HepG2 (cell line): ENCODE measurements around the gene CRLF3. TPM values are rescaled to one million over a fixed set of nuclear protein-coding genes. Genes with fewer than 3 reads are reported as not detected.

Experiments
- ATAC-seq: fragments of 200-7000 bp; cut with Tn5 transposase; 3 replicates; pipeline ENCODE4 v1.9.1; 2020; ENCODE audit warnings: mild to moderate bottlenecking, moderate library complexity
- BruUV-seq: library from RNA; stranded (reverse); fragments of 400-500 nt; replicated peaks from 2 replicates; lab custom pipeline; 2021; lab: Mats Ljungman, UMichigan
- CTCF ChIA-PET: fragments of 300-600 bp; formaldehyde crosslinking; extraction: SDS; loops from one replicate; lab custom pipeline; 2021; ENCODE audit warnings: low total read pairs, inconsistent platforms, low intra/inter-chr PET ratio; lab: Yijun Ruan, JAX
- POLR2A ChIA-PET: fragments of 350-600 bp; sonication (Branson Sonifier 250); formaldehyde crosslinking; loops from one replicate; lab custom pipeline; 2020; ENCODE audit warnings: antibody characterized with exemption, inconsistent platforms; lab: Yijun Ruan, JAX
- DNase-seq: peaks from one replicate; pipeline ENCODE4 v3.0.0-alpha.2; 2015; ENCODE audit warnings: low spot score
- FAIRE-seq: peaks from 3 replicates; lab custom pipeline; 2011; peaks lifted over from hg19 to GRCh38; lab: Jason Lieb, UNC
- H2AFZ ChIP-seq: one replicate; pipeline ENCODE4 v1.6.1; 2011; ENCODE audit warnings: low read length, inconsistent platforms
- H3K27ac ChIP-seq: fragments of 300-600 bp; 3 replicates; pipeline ENCODE4 v1.8.0; 2011; ENCODE audit warnings: mixed run types, mild to moderate bottlenecking, mixed read lengths, low read length, inconsistent platforms; ENCODE audit not compliant: insufficient read depth; ENCODE audit errors: extremely low read length
- H3K27me3 ChIP-seq, 2 experiments: fragments of 200-600 bp in 1 of 2; 2 replicates in 1 of 2; 3 replicates in 1 of 2; pipeline versions ENCODE4 v1.6.0 to v1.8.0; 2011; ENCODE audit warnings: low read length in 2 of 2, mild to moderate bottlenecking in 2 of 2, moderate library complexity in 2 of 2, inconsistent platforms in 1 of 2; ENCODE audit not compliant: insufficient read depth in 2 of 2, control insufficient read depth in 1 of 2
- H3K36me3 ChIP-seq, 2 experiments: fragments of 200-600 bp in 1 of 2; replicated peaks in 1 of 2; 2 replicates in 1 of 2; 3 replicates in 1 of 2; pipeline versions ENCODE4 v1.5.1 to v1.8.0; 2011; ENCODE audit warnings: low read length in 2 of 2, inconsistent platforms in 1 of 2; ENCODE audit not compliant: insufficient read depth in 2 of 2, control insufficient read depth in 1 of 2
- H3K4me1 ChIP-seq: 2 replicates; pipeline ENCODE4 v1.5.1; 2012; ENCODE audit warnings: low read length, inconsistent platforms; ENCODE audit not compliant: insufficient read depth
- H3K4me2 ChIP-seq: 2 replicates; pipeline ENCODE4 v1.6.0; 2011; ENCODE audit warnings: low read depth, low read length, inconsistent platforms
- H3K4me3 ChIP-seq, 3 experiments: fragments of 200-600 bp in 1 of 3; sonication (generic), shearing (Covaris generic) in 1 of 3; replicated peaks in 1 of 3; 2 replicates each; pipeline ENCODE4 v1.5.1; 2011 to 2016; ENCODE audit warnings: low read length in 3 of 3, inconsistent platforms in 2 of 3, low read depth in 2 of 3, mild to moderate bottlenecking in 2 of 3, control low read depth in 1 of 3, mixed read lengths in 1 of 3; ENCODE audit not compliant: insufficient read depth in 1 of 3
- H3K79me2 ChIP-seq: one replicate; pipeline ENCODE4 v1.6.1; 2011; ENCODE audit warnings: low read length, inconsistent platforms; ENCODE audit not compliant: insufficient read depth
- H3K9ac ChIP-seq: 2 replicates; pipeline ENCODE4 v1.6.0; 2011; ENCODE audit warnings: mild to moderate bottlenecking, low read depth, low read length, inconsistent platforms; ENCODE audit not compliant: insufficient read depth
- H3K9me3 ChIP-seq: 2 replicates; pipeline ENCODE4 v1.5.1; 2012; ENCODE audit warnings: mild to moderate bottlenecking, low read length
- H4K20me1 ChIP-seq: 2 replicates; pipeline ENCODE4 v1.6.0; 2011; ENCODE audit warnings: inconsistent platforms, mild to moderate bottlenecking, low read length, moderate library complexity; ENCODE audit not compliant: insufficient read depth
- IRF2 ChIP-seq: IDR thresholded peaks from 2 replicates; pipeline ENCODE4 v1.6.1; 2018; ENCODE audit warnings: missing genetic modification reagents, missing compliant biosample characterization
- MED1 ChIP-seq: sonication (generic); formaldehyde crosslinking; IDR thresholded peaks from 2 replicates; pipeline ENCODE4 v1.4.0; 2020; ENCODE audit warnings: missing genetic modification reagents
- MLLT10 ChIP-seq: sonication (generic); formaldehyde crosslinking; IDR thresholded peaks from 2 replicates; pipeline ENCODE4 v1.4.0; 2020; ENCODE audit warnings: missing genetic modification reagents
- PCBP1 ChIP-seq: fragments of 200-400 bp; formaldehyde crosslinking; IDR thresholded peaks from 2 replicates; pipeline ENCODE4 v1.6.1; 2017; ENCODE audit warnings: mild to moderate bottlenecking, low read depth, low read length, borderline replicate concordance
- SAFB2 ChIP-seq: sonication (generic); formaldehyde crosslinking; IDR thresholded peaks from 2 replicates; pipeline ENCODE4 v1.5.1; 2020; ENCODE audit warnings: missing genetic modification reagents, low read depth, mild to moderate bottlenecking, borderline replicate concordance
- SCMH1 ChIP-seq: sonication (generic); formaldehyde crosslinking; IDR thresholded peaks from 2 replicates; pipeline ENCODE4 v1.9.0; 2021; ENCODE audit warnings: missing genetic modification reagents, mild to moderate bottlenecking, borderline replicate concordance
- TP53 ChIP-seq: sonication (generic); formaldehyde crosslinking; conservative IDR thresholded peaks from 2 replicates; pipeline ENCODE4 v1.4.0; 2020; ENCODE audit warnings: missing genetic modification reagents
- ZNF879 ChIP-seq: sonication (generic); formaldehyde crosslinking; IDR thresholded peaks from 2 replicates; pipeline ENCODE4 v1.8.1; 2023; ENCODE audit warnings: missing genetic modification reagents
- WGBS: methylation state at CpG from one replicate; pipeline ENCODE4 v1.1.6; 2017; ENCODE audit warnings: low lambda C conversion rate; 5-methylcytosine and 5-hydroxymethylcytosine counted together
- in situ Hi-C: cut with HindIII; loops from 2 replicates; pipeline ENCODE4 v1.10.0; 2017; ENCODE audit warnings: low pct_unique_long_range_greater_than_20kb; ENCODE audit not compliant: extremely low pct_ligation_motif_present
- intact Hi-C: fragments of 100-400 bp; cut with micrococcal nuclease; formaldehyde crosslinking; loops from one replicate; pipeline ENCODE4 v1.10.0; 2022; ENCODE audit not compliant: unreplicated experiment
- polyA plus RNA-seq, 8 experiments: library from polyadenylated mRNA; depleted of rRNA in 3 of 8; stranded (reverse) in 7 of 8; unstranded in 1 of 8; fragments of >200 nt; fragmentation: Illumina TruSeq in 4 of 8; extraction: Trizol in 4 of 8; gene quantifications; 2 replicates each; pipeline versions ENCODE4 v1.2.1 to v1.2.3, GENCODE V29; 2011 to 2016; ENCODE audit warnings: low read depth in 4 of 8, missing spikeins in 1 of 8, mixed read lengths in 1 of 8; ENCODE audit not compliant: insufficient read depth in 1 of 8
- total RNA-seq, 5 experiments: library from RNA; depleted of rRNA; stranded (reverse); fragments of >200 nt; fragmentation: Illumina TruSeq; extraction: Trizol; gene quantifications; 2 replicates each; pipeline ENCODE4 v1.2.3, GENCODE V29; 2016; ENCODE audit warnings: low read depth in 1 of 5
- TF ChIP-seq, protein P1 (sequence below): sonication (generic); formaldehyde crosslinking; IDR thresholded peaks from 2 replicates; pipeline ENCODE4 v1.8.0; 2022; ENCODE audit warnings: missing genetic modification reagents, mild to moderate bottlenecking, borderline replicate concordance
- TF ChIP-seq, protein P2 (sequence below): sonication (generic); formaldehyde crosslinking; IDR thresholded peaks from 2 replicates; pipeline ENCODE4 v1.5.0; 2020; ENCODE audit warnings: mild to moderate bottlenecking, missing genetic modification reagents

CRLF3 gene
- total and polyA plus RNA-seq, 2 of the 13 experiments (the other 11 are each of a cell fraction or from before 2014, with no cell fraction given) = 6.4 to 9.1 TPM

- no peak overlapping the region for H3K9ac ChIP-seq
- no TSS peak for BruUV-seq
- POLR2A ChIA-PET = no interaction called here
- intact Hi-C loops (no loop called here), in situ Hi-C loops (no loop called here)
- TF ChIP-seq, protein P1, sequence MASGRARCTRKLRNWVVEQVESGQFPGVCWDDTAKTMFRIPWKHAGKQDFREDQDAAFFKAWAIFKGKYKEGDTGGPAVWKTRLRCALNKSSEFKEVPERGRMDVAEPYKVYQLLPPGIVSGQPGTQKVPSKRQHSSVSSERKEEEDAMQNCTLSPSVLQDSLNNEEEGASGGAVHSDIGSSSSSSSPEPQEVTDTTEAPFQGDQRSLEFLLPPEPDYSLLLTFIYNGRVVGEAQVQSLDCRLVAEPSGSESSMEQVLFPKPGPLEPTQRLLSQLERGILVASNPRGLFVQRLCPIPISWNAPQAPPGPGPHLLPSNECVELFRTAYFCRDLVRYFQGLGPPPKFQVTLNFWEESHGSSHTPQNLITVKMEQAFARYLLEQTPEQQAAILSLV (CRISPR knock-in tag) = no peak
- TF ChIP-seq TP53 (CRISPR knock-in tag) (no peak), IRF2 (CRISPR knock-in tag) (no peak), ZNF879 (no peak), MLLT10 (CRISPR knock-in tag) (no peak), MED1 (no peak), SCMH1 (CRISPR knock-in tag) (no peak), SAFB2 (CRISPR knock-in tag) (no peak), PCBP1 (no peak)
- TF ChIP-seq, protein P2, sequence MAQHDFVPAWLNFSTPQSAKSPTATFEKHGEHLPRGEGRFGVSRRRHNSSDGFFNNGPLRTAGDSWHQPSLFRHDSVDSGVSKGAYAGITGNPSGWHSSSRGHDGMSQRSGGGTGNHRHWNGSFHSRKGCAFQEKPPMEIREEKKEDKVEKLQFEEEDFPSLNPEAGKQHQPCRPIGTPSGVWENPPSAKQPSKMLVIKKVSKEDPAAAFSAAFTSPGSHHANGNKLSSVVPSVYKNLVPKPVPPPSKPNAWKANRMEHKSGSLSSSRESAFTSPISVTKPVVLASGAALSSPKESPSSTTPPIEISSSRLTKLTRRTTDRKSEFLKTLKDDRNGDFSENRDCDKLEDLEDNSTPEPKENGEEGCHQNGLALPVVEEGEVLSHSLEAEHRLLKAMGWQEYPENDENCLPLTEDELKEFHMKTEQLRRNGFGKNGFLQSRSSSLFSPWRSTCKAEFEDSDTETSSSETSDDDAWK (CRISPR knock-in tag) = no peak
- no peaks in the 10 kb centered on the region; a peak in 1 of 5 replicates for H3K27me3 ChIP-seq
- H3K79me2 ChIP-seq = peaks cover 22% of the 10 kb centered on the region
- H4K20me1 ChIP-seq = no peaks in the 10 kb centered on the region
- H2AFZ ChIP-seq = no peak overlapping the region
- WGBS = 37% methylated on average over 5 of the region's 5 CpGs
- CTCF ChIA-PET = no interaction called here
- no peak for ATAC-seq
- no peak for FAIRE-seq
- peaks cover 47% of the 10 kb centered on the region for H3K4me1 ChIP-seq
- DNase-seq = no peak
- no peaks in the 10 kb centered on the region for H3K36me3 ChIP-seq
- no peak overlapping the region; the same call in 1 of the 2 replicates for H3K4me2 ChIP-seq
- H3K4me3 ChIP-seq = no peak overlapping the region
- no peak overlapping the region for H3K27ac ChIP-seq
- no peaks in the 10 kb centered on the region for H3K9me3 ChIP-seq
Measured at GRCh38 chr17:30829022-30829421, 4.5 kb upstream of the CRLF3 start.
